HFFc6 (cell line): ENCODE measurements around the gene ELAPOR2. TPM values are rescaled to one million over a fixed set of nuclear protein-coding genes. Genes with fewer than 3 reads are reported as not detected.
"Not testable (repeated sequence)": the region's sequence is repeated elsewhere in the genome, so short reads cannot be mapped to it uniquely, and the experiment has no call there.

Experiments used
- DNase-seq: peaks from one replicate; pipeline ENCODE4 v3.0.0-alpha.2; 2018
- H3K27ac Mint-ChIP-seq: 2 replicates; pipeline ENCODE4 v1.8.0; 2020; ENCODE audit warnings: mild to moderate bottlenecking, mixed read lengths
- H3K27me3 Mint-ChIP-seq: 2 replicates; pipeline ENCODE4 v1.8.0; 2021; ENCODE audit warnings: mild to moderate bottlenecking, moderate library complexity, mixed read lengths; ENCODE audit not compliant: insufficient read depth
- H3K36me3 Mint-ChIP-seq: 2 replicates; pipeline ENCODE4 v1.8.0; 2021; ENCODE audit warnings: low read depth, mixed read lengths
- H3K4me1 Mint-ChIP-seq: 2 replicates; pipeline ENCODE4 v1.8.0; 2020; ENCODE audit warnings: low read depth, mixed read lengths
- H3K4me3 Mint-ChIP-seq: 2 replicates; pipeline ENCODE4 v1.8.0; 2020; ENCODE audit warnings: mild to moderate bottlenecking, moderate library complexity, mixed read lengths
- H3K9me3 Mint-ChIP-seq: 2 replicates; pipeline ENCODE4 v1.8.0; 2020; ENCODE audit warnings: mild to moderate bottlenecking, mixed read lengths
- total RNA-seq, 6 experiments: library from RNA; stranded (reverse); fragmentation: NEBNext Ultra II Directional; extraction: Animal tissue kit (Norgen Biotek cat#: 25700); gene quantifications; 2 replicates in 1 of 6; 3 replicates in 5 of 6; pipeline ENCODE4 v1.2.3, GENCODE V29; 2021
- TF ChIP-seq, protein P1 (sequence below): fragments of 200-600 bp; sonication (generic); IDR thresholded peaks from 2 replicates; pipeline ENCODE4 v1.5.0; 2021; ENCODE audit warnings: antibody characterized with exemption, mild to moderate bottlenecking

Gene ELAPOR2
- total RNA-seq, 6 experiments from 2014 or later = 0.11 to 0.36 (median 0.25) TPM; not detected in 2

DNA sequence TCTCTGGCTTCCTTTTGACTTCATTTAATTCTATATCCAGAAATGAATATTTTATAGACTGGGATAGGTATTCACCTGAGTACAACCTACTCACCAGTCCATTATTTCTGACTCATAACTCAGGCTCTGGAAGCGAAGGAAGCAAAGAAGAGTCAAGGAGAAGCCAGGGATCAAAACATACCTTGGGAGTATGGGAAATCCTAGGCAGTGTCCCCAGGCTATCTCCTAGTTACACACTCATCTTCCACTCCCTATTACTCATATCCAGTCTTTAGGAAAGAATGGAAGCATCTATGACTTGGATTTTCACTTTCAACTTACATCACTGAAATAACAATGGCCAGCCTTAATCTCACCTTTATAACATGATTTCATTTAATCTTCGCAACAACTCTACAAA is 40.9 kb upstream of the ELAPOR2 start:
- no peak overlapping the region for H3K4me3 Mint-ChIP-seq
- no peak for DNase-seq

GRCh38 chr7:87097375-87097774 is 37.9 kb upstream of the ELAPOR2 start:
- H3K27me3 Mint-ChIP-seq, H3K27ac Mint-ChIP-seq, H3K4me1 Mint-ChIP-seq, H3K9me3 Mint-ChIP-seq, H3K4me3 Mint-ChIP-seq, H3K36me3 Mint-ChIP-seq, DNase-seq: not testable (repeated sequence)

More for the DNA sequence above, 40.9 kb upstream of the ELAPOR2 start:
- H3K27ac Mint-ChIP-seq = no peak overlapping the region
- H3K9me3 Mint-ChIP-seq = no peaks in the 10 kb centered on the region
- no peaks in the 10 kb centered on the region for H3K27me3 Mint-ChIP-seq
- TF ChIP-seq, protein P1, sequence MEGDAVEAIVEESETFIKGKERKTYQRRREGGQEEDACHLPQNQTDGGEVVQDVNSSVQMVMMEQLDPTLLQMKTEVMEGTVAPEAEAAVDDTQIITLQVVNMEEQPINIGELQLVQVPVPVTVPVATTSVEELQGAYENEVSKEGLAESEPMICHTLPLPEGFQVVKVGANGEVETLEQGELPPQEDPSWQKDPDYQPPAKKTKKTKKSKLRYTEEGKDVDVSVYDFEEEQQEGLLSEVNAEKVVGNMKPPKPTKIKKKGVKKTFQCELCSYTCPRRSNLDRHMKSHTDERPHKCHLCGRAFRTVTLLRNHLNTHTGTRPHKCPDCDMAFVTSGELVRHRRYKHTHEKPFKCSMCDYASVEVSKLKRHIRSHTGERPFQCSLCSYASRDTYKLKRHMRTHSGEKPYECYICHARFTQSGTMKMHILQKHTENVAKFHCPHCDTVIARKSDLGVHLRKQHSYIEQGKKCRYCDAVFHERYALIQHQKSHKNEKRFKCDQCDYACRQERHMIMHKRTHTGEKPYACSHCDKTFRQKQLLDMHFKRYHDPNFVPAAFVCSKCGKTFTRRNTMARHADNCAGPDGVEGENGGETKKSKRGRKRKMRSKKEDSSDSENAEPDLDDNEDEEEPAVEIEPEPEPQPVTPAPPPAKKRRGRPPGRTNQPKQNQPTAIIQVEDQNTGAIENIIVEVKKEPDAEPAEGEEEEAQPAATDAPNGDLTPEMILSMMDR = no peak
- H3K36me3 Mint-ChIP-seq = no peaks in the 10 kb centered on the region
- H3K4me1 Mint-ChIP-seq = no peaks in the 10 kb centered on the region

GRCh38 chr7:87094322-87094721 is 34.9 kb upstream of the ELAPOR2 start:
- Mint-ChIP-seq H3K4me3 (no peak overlapping the region), H3K36me3 (no peaks in the 10 kb centered on the region), H3K4me1 (no peaks in the 10 kb centered on the region), H3K27ac (no peak overlapping the region), H3K27me3 (no peaks in the 10 kb centered on the region; the same call in 1 of the 2 replicates), H3K9me3 (no peaks in the 10 kb centered on the region; the same call in 1 of the 2 replicates)
- TF ChIP-seq, protein P1 = no peak
- DNase-seq = no peak

- no peaks in the 10 kb centered on the region; the same call in 1 of the 2 replicates for H3K27me3 Mint-ChIP-seq
- no peak overlapping the region for H3K4me3 Mint-ChIP-seq
- H3K27ac Mint-ChIP-seq = no peak overlapping the region
These were observed 33.2 kb upstream of the ELAPOR2 start for GRCh38 chr7:87092568-87093091.

DNA sequence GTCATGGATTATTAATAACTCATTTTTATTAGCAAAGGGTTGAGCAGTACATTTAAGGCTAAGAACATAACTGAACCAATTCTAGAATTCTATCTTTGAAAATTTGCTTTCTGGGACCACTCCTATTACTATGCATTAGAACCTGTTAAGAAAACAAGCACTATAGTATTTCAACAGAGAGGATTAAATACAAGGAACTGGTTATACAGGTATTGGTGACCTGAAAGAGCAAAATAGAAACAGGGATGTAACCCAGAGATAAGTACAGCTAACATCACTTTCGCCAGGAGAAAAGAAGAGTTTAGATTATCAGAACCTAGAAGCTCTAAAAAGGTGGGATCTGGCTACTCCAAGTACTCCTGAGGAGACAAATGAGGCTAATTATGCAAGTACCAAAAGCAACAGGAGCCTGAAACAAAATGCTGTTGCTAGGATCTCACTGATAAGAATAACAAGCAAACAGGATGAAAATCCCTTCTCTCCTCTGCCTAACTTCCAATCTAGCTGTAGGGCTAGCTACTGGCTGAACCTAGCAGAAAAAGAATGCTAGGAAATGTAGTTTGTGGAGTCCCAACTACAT is 32.1 kb upstream of the ELAPOR2 start:
- Mint-ChIP-seq H3K4me1 (no peaks in the 10 kb centered on the region), H3K27ac (no peak overlapping the region), H3K27me3 (no peaks in the 10 kb centered on the region; the same call in 1 of the 2 replicates), H3K9me3 (no peaks in the 10 kb centered on the region; the same call in 1 of the 2 replicates), H3K36me3 (no peaks in the 10 kb centered on the region), H3K4me3 (no peak overlapping the region)
- TF ChIP-seq, protein P1 = no peak
- no peak for DNase-seq

More at GRCh38 chr7:87092568-87093091, 33.2 kb upstream of the ELAPOR2 start:
- TF ChIP-seq, protein P1 = no peak
- Mint-ChIP-seq H3K4me1 (no peaks in the 10 kb centered on the region), H3K9me3 (no peaks in the 10 kb centered on the region; the same call in 1 of the 2 replicates), H3K36me3 (no peaks in the 10 kb centered on the region)
- DNase-seq = no peak

GRCh38 chr7:87083865-87084519 is 24.5 kb upstream of the ELAPOR2 start:
- Mint-ChIP-seq H3K36me3 (no peaks in the 10 kb centered on the region), H3K4me3 (no peak overlapping the region), H3K9me3 (no peaks in the 10 kb centered on the region), H3K27ac (no peak overlapping the region), H3K4me1 (no peaks in the 10 kb centered on the region), H3K27me3 (no peaks in the 10 kb centered on the region)
- TF ChIP-seq, protein P1 = no peak
- no peak for DNase-seq
